Activated CD8-positive, alpha-beta memory T cell treated with anti-CD3 and anti-CD28 coated beads for 48 hours (primary cell): ENCODE data around the gene DENND5A.
"Not testable (repeated sequence)": the region's sequence is repeated elsewhere in the genome, so short reads cannot be mapped to it uniquely, and the experiment has no call there.

Source experiments
- DNase-seq, 3 experiments: peaks; one replicate each; pipeline ENCODE4 v3.0.0-alpha.2; 2020; ENCODE audit warnings: low read depth in 2 of 3, low spot score in 2 of 3

Gene DENND5A

GRCh38 chr11:9103542-9104276 lies 161.4 kb downstream of the DENND5A start:
- no peak for DNase-seq

DNA sequence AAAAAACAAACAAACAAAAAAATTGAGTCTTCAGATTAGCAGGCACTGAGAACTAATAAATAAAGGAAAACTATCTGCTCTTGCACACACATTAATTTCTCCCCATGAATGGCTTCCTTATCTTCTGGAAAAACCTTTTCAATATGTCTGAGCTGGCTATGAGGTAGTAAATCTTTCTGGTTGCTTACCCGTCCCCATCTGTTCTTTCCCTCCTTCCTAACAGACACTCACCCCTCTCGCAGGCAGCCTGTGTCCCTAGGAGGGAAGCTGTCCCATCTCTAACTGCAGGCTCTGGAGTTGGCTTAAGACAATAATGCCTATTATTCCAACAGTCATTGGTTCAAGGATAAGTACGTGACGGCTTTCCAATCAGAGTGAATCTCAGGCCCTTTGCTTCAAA lies 165.5 kb downstream of the DENND5A start:
- DNase-seq, result no peak

DNA sequence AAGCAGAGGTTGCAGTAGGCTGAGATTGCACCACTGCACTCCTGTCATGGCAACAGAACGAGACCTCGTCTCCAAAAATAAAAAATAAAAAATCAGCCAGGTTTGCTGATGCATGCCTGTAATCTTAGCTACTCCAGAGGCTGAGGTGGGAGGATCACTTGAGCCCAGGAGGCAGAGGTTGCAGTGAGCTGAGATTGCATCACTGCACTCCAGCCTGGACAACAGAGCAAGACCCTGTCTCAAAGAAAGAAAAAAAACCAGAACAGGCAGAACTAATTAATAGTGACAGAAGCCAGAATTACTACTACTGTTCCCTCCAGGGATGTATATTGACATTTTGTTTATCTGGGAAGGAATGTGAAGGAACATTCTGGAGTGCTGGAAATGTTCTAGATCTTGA lies 166.7 kb downstream of the DENND5A start:
- DNase-seq, result not testable (repeated sequence)

GRCh38 chr11:9097186-9097943 lies 167.8 kb downstream of the DENND5A start:
- not testable (repeated sequence) for DNase-seq

DNA sequence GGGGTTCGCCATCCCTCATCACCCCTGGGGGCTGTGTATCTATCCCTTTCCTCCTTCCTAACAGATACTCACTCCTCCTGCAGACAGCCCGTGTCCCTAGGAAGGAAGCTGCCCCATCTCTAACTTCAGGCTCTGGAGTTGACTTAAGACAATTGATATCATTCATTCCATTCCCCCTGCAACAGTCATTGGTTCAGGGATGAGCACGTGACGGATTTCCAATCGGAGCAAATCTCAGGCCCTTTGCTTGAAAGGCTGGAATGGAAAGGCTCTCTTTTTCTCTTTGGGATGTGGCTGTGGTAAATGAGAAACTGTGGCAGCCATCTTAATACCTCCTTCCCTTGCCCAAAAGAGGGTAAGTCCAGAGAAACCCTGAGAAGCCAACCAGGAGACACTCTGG lies 168.7 kb downstream of the DENND5A start:
- no peak for DNase-seq

- DNase-seq, result no peak
These were observed 169.7 kb downstream of the DENND5A start for GRCh38 chr11:9095421-9095820.

GRCh38 chr11:9094420-9094819 lies 170.7 kb downstream of the DENND5A start:
- no peak for DNase-seq

DNA sequence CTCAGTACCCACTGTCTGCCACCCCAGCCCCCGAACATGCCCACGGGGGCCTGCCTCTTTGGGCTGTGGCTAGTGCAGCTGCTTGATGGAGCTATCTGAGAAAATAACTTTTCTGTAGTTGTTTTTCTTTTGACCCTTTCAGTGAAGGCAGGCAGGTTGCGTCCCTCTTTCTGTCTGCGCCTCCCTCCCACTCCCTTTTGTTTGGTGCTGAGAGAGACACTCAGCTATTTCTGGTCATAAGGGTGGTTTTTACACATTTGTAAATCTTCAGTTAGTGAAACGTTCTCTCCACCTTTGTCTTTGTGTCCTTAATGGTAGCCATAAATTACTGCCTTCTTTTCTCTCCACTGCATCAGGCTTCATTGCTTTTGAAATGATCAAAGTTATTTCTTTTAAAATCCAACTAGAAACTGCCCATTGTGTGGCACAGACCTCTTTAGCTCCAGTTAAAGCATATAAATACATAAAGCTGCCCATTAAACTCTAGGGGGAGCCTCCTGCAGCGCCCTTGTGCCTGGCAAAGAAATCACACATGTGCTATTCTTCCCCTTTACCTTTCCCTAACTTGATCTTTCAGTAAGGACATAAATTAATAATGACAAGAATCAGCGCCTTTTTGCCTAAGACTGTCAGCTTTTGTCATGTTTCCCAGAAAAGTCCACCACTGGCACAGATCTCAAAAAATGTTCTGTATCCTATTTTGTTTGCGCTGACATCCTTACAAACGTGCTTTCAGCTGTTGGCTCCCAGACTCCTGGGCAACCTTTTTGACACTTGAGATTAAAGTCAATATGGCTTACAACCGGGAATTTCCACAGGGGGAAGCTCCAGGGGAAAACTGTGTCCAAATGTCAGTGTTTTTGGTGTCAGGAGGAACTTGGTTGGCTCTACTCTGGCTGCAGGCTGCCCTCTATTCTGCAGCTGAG lies 172.0 kb downstream of the DENND5A start:
- no peak for DNase-seq

GRCh38 chr11:9092072-9092471 lies 173.1 kb downstream of the DENND5A start:
- no peak for DNase-seq

DNA sequence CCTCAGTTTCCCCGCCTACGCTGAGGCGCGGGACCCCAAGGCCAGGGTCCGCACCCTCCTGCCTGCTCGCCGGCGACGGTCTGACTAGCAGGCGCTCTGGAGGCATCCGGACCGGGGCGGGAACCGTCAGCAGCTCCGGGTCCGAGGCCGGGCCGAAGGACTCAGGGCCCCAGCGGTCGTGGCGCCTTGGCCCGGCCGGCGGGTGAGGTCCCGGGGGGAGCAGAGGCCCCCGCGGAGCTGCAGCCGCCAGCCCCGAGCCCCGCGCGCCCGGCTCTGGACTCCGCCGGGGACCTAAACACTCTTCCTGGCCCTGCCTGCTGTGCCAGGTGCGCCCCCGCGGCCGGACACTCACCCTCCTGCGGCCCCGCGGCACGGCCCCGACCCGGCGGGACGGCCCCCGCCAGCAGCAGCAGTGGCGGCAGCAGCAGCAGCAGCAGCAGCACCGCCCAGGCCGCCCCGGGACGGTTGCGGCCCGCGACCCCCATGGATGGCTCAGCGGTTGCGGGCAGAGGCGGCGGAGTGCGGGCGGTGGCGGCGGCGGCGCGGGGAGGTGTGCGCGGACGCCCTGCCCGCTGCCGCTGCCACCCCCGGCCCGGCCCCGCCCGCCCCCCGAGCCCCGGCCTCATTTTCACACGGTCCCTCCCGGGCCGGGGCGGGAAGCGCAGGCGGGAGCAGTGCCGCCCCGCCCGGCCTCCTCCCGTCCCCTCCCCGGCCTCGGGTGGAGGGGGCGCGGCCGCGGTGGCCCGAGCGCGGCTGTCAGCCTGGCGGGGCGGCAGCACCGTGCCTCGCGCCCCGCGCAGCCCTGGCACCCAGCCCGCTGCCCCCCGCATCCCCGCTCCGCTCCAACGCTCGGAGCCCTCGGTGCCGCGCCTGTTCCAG lies 173.9 kb downstream of the DENND5A start, which contains the start of gene SCUBE2:
Gene SCUBE2 (minus strand): TSS at position 556 of the 879 bp plus-strand sequence. CDS start 71 bp downstream, at position 485.
- DNase-seq, result no peak

DNA sequence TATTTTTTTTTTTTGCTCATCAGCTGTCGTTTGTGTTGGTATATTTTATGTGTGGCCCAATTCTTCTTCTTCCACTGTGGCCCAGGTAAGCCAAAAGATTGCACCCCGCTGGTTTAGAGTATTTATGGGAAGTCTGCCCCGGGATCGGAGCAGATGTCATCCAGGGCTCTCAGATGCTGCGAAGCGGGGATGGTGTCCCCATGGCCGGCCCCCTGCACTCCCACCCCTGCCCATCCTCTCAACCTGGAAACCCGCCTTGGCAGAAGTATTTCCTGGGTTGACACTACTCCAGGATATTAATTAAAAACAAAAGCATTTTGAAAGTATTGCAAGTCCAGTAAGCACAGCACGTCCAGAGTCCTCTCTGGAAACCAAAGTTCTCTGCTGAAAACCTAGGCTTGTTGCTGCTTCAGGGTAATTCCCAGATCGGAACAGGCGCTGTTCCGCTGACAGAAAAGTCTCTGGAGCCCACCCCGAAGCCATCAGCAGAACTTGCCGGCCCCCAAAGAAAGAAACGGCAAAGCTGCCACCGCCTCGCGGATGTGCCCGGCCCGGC lies 174.6 kb downstream of the DENND5A start:
- DNase-seq, result no peak

- no peak for DNase-seq
These were observed 175.5 kb downstream of the DENND5A start for GRCh38 chr11:9089636-9090035.

DNA sequence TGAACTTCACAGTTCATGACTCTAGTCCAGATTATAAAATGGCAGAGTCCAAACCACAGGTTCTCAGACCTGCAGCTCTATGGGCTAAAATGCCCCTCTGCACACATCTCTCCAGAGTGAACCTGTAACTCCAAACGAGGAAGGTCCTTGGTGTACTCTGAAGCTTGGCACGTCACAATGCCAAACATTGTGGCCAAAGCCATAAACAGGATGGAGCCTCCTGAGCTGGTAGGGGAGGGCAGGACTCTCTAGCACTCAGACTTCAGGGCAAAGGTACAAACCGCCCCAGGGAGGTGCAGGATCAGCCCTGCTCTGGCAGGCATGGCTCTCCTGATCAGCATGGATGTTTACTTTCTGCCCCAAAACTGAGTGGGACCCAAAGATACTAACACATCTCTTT lies 176.1 kb downstream of the DENND5A start:
- no peak for DNase-seq
